Ramos (cell line): Measurements from ENCODE around the gene RALGPS1.

Experiments used
- in situ Hi-C: fragments of 300-500 bp; cut with MboI; formaldehyde crosslinking; loops from one replicate; pipeline ENCODE4 v1.14.3; 2022; ENCODE audit warnings: low sequenced_read_pairs; ENCODE audit not compliant: unreplicated experiment

The RALGPS1 gene

GRCh38 chr9:127209948-127210640, 295.5 kb downstream of the RALGPS1 start:
- in situ Hi-C loops: no loop called here

- in situ Hi-C loops: no loop called here
Observed at GRCh38 chr9:127210851-127211730, 296.5 kb downstream of the RALGPS1 start.

GRCh38 chr9:127211983-127212382, 297.4 kb downstream of the RALGPS1 start:
- in situ Hi-C loops: no loop called here

GRCh38 chr9:127212453-127212852, 297.9 kb downstream of the RALGPS1 start:
- in situ Hi-C loops: no loop called here

- in situ Hi-C loops: no loop called here
Observed at GRCh38 chr9:127213859-127214258, 299.3 kb downstream of the RALGPS1 start.

- in situ Hi-C loops: no loop called here
Observed at GRCh38 chr9:127214421-127215267, 300.1 kb downstream of the RALGPS1 start.

- in situ Hi-C loops: no loop called here
Observed at GRCh38 chr9:127215268-127216209, 301.0 kb downstream of the RALGPS1 start.

- in situ Hi-C loops: no loop called here
Observed at GRCh38 chr9:127216210-127216887, 301.8 kb downstream of the RALGPS1 start.

- in situ Hi-C loops: no loop called here
Observed at GRCh38 chr9:127216888-127217217, 302.3 kb downstream of the RALGPS1 start.

- in situ Hi-C loops: no loop called here
Observed at GRCh38 chr9:127218818-127219217, 304.2 kb downstream of the RALGPS1 start.

- in situ Hi-C loops: no loop called here
Observed at GRCh38 chr9:127219520-127219919, 304.9 kb downstream of the RALGPS1 start.

GRCh38 chr9:127221695-127222094, 307.1 kb downstream of the RALGPS1 start:
- in situ Hi-C loops: loop anchor here (5.0 kb wide), 1 partner anchor 176 kb away; the partner anchor contains the start of gene SLC2A8

GRCh38 chr9:127222388-127223095, 308.0 kb downstream of the RALGPS1 start:
- in situ Hi-C loops: loop anchor here (5.0 kb wide), 1 partner anchor 175 kb away; the partner anchor contains the start of gene SLC2A8

GRCh38 chr9:127223266-127223665, 308.7 kb downstream of the RALGPS1 start:
- in situ Hi-C loops: loop anchor here (5.0 kb wide), 1 partner anchor 174 kb away; the partner anchor contains the start of gene SLC2A8

GRCh38 chr9:127223810-127224177, 309.2 kb downstream of the RALGPS1 start:
- in situ Hi-C loops: loop anchor here (5.0 kb wide), 1 partner anchor 174 kb away; the partner anchor contains the start of gene SLC2A8

- in situ Hi-C loops: loop anchor here (5.0 kb wide), 1 partner anchor 173 kb away; the partner anchor contains the start of gene SLC2A8
Observed at GRCh38 chr9:127224178-127224882, 309.7 kb downstream of the RALGPS1 start.
